Esophagus muscularis mucosa (tissue), 3 donors: ENCODE measurements around the gene RNF183.

Experiments
- POLR2AphosphoS5 ChIP-seq, 2 donors: sonication (generic); formaldehyde crosslinking; IDR thresholded peaks; one replicate each; pipeline ENCODE4 v1.6.1; 2017; ENCODE audit warnings: antibody characterized with exemption in 2 of 2
- TF ChIP-seq, protein P1 (sequence below), 3 experiments: fragments of 200-600 bp in 2 of 3; fragments of 450-650 bp in 1 of 3; sonication (generic) in 2 of 3; IDR thresholded peaks; one replicate each; pipeline ENCODE4 v1.5.1; 2017 to 2019; ENCODE audit warnings: antibody characterized with exemption in 3 of 3, mild to moderate bottlenecking in 2 of 3, moderate library complexity in 1 of 3

- no peak for TF ChIP-seq POLR2AphosphoS5 (IDR thresholded peaks at IDR 0.05)
- TF ChIP-seq, protein P1, sequence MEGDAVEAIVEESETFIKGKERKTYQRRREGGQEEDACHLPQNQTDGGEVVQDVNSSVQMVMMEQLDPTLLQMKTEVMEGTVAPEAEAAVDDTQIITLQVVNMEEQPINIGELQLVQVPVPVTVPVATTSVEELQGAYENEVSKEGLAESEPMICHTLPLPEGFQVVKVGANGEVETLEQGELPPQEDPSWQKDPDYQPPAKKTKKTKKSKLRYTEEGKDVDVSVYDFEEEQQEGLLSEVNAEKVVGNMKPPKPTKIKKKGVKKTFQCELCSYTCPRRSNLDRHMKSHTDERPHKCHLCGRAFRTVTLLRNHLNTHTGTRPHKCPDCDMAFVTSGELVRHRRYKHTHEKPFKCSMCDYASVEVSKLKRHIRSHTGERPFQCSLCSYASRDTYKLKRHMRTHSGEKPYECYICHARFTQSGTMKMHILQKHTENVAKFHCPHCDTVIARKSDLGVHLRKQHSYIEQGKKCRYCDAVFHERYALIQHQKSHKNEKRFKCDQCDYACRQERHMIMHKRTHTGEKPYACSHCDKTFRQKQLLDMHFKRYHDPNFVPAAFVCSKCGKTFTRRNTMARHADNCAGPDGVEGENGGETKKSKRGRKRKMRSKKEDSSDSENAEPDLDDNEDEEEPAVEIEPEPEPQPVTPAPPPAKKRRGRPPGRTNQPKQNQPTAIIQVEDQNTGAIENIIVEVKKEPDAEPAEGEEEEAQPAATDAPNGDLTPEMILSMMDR (IDR thresholded peaks at IDR 0.05), result no peak
Observed at GRCh38 chr9:113302792-113303418, at the start of gene RNF183.
